HepG2 (cell line): ENCODE results near the gene FDXACB1. TPM values are rescaled to one million over a fixed set of nuclear protein-coding genes. Genes with fewer than 3 reads are reported as not detected.

ENCODE experiments used
- ETV5 ChIP-seq: IDR thresholded peaks from 2 replicates; pipeline ENCODE4 v1.6.1; 2018; ENCODE audit warnings: missing biosample characterization, missing genetic modification reagents, inconsistent platforms, borderline replicate concordance
- KDM2A ChIP-seq: sonication (generic); formaldehyde crosslinking; IDR thresholded peaks from 2 replicates; pipeline ENCODE4 v1.4.0; 2020; ENCODE audit warnings: low read depth, missing genetic modification reagents, borderline replicate concordance
- MTA3 ChIP-seq: sonication (generic); formaldehyde crosslinking; IDR thresholded peaks from 2 replicates; pipeline ENCODE4 v1.4.0; 2020; ENCODE audit warnings: missing genetic modification reagents
- PAF1 ChIP-seq: IDR thresholded peaks from 2 replicates; pipeline ENCODE4 v1.6.1; 2016; ENCODE audit warnings: missing genetic modification reagents, missing compliant biosample characterization
- TCF7 ChIP-seq: sonication (generic); IDR thresholded peaks from 2 replicates; pipeline ENCODE4 v1.6.1; 2016; ENCODE audit warnings: antibody characterized with exemption, low read depth
- XRCC5 ChIP-seq: fragments of 200-400 bp; formaldehyde crosslinking; optimal IDR thresholded peaks from 2 replicates; pipeline ENCODE3; 2017; ENCODE audit warnings: mild to moderate bottlenecking, low read length
- ZNF598 ChIP-seq: sonication (generic); formaldehyde crosslinking; IDR thresholded peaks from 2 replicates; pipeline ENCODE4 v1.5.1; 2020; ENCODE audit warnings: mild to moderate bottlenecking, missing genetic modification reagents, borderline replicate concordance
- polyA plus RNA-seq, 8 experiments: library from polyadenylated mRNA; depleted of rRNA in 3 of 8; stranded (reverse) in 7 of 8; unstranded in 1 of 8; fragments of >200 nt; fragmentation: Illumina TruSeq in 4 of 8; extraction: Trizol in 4 of 8; gene quantifications; 2 replicates each; pipeline versions ENCODE4 v1.2.1 to v1.2.3, GENCODE V29; 2011 to 2016; ENCODE audit warnings: low read depth in 4 of 8, missing spikeins in 1 of 8, mixed read lengths in 1 of 8; ENCODE audit not compliant: insufficient read depth in 1 of 8
- total RNA-seq, 5 experiments: library from RNA; depleted of rRNA; stranded (reverse); fragments of >200 nt; fragmentation: Illumina TruSeq; extraction: Trizol; gene quantifications; 2 replicates each; pipeline ENCODE4 v1.2.3, GENCODE V29; 2016; ENCODE audit warnings: low read depth in 1 of 5
- TF ChIP-seq, protein P1 (sequence below): sonication (generic); formaldehyde crosslinking; IDR thresholded peaks from 2 replicates; pipeline ENCODE4 v1.4.0; 2020; ENCODE audit warnings: missing genetic modification reagents
- TF ChIP-seq, protein P2 (sequence below): sonication (generic); formaldehyde crosslinking; IDR thresholded peaks from 2 replicates; pipeline ENCODE4 v1.5.0; 2020; ENCODE audit warnings: missing genetic modification reagents
- TF ChIP-seq, protein P3 (sequence below): sonication (generic); formaldehyde crosslinking; IDR thresholded peaks from 2 replicates; pipeline ENCODE4 v1.4.0; 2020; ENCODE audit warnings: missing genetic modification reagents
- TF ChIP-seq, protein P4 (sequence below): sonication (generic); formaldehyde crosslinking; IDR thresholded peaks from 2 replicates; pipeline ENCODE4 v1.5.0; 2020; ENCODE audit warnings: missing genetic modification reagents
- TF ChIP-seq, protein P5 (sequence below): sonication (generic); formaldehyde crosslinking; IDR thresholded peaks from 2 replicates; pipeline ENCODE4 v1.8.0; 2022; ENCODE audit warnings: low read depth, missing genetic modification reagents
- TF ChIP-seq, protein P6 (sequence below): IDR thresholded peaks from 2 replicates; pipeline ENCODE4 v1.6.1; 2018; ENCODE audit warnings: missing genetic modification reagents

FDXACB1 gene
- total and polyA plus RNA-seq, 2 of the 13 experiments (the other 11 are each of a cell fraction or from before 2014, with no cell fraction given): 1.1 to 3.4 TPM

DNA sequence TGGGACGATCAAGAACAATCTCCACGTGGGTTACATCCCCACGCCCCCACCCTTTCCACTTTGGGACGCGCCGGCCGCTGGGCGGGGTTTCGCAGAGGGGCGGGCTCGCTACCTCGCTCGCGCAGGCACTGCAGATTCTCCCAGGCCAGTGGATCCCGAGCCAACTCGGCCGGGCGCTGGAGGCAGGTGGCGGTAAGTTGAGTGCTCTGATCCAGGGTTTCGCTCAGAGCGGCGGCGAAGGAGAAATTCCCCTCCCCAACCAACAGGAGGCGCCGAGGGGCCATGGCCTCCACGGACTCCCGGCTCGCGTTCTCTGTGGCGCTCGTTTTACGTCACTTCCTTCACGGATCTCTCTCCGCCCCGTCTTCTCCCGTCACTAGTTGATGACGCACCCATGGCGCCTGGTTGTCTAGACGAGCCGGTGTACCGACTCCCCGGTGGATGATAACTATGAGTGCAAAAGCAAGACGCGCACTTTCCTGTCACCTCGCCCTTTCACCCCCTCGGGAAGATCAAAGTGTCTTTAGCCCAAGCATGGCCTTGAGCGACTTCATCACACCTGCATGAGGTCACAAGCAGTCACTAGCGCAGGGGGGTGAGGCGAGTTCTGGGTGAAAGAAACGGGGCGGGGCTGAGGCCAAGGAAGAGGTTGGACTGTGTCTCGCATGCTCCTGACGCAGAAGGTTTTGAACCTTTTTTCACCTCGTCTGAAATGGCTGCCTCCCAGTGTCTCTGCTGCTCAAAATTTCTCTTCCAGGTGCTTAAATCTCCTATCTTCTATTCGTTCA is at the start of gene FDXACB1, which contains the start of gene CFAP68 (continued):
- TF ChIP-seq TCF7 (peak; percentile 77), XRCC5 (peak; percentile 95), PAF1 (CRISPR knock-in tag) (no peak), ETV5 (CRISPR knock-in tag) (peak; percentile 49; the same call in 1 of the 2 replicates), KDM2A (CRISPR knock-in tag) (peak; percentile 88), ZNF598 (peak; percentile 64; the same call in 1 of the 2 replicates), MTA3 (no peak)
- TF ChIP-seq, protein P1, sequence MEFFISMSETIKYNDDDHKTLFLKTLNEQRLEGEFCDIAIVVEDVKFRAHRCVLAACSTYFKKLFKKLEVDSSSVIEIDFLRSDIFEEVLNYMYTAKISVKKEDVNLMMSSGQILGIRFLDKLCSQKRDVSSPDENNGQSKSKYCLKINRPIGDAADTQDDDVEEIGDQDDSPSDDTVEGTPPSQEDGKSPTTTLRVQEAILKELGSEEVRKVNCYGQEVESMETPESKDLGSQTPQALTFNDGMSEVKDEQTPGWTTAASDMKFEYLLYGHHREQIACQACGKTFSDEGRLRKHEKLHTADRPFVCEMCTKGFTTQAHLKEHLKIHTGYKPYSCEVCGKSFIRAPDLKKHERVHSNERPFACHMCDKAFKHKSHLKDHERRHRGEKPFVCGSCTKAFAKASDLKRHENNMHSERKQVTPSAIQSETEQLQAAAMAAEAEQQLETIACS (CRISPR knock-in tag): 0 out of 2 replicates have a peak, but pooled peaks have one; percentile 29
- TF ChIP-seq, protein P2, sequence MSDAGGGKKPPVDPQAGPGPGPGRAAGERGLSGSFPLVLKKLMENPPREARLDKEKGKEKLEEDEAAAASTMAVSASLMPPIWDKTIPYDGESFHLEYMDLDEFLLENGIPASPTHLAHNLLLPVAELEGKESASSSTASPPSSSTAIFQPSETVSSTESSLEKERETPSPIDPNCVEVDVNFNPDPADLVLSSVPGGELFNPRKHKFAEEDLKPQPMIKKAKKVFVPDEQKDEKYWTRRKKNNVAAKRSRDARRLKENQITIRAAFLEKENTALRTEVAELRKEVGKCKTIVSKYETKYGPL (CRISPR knock-in tag): no peak
- TF ChIP-seq, protein P3, sequence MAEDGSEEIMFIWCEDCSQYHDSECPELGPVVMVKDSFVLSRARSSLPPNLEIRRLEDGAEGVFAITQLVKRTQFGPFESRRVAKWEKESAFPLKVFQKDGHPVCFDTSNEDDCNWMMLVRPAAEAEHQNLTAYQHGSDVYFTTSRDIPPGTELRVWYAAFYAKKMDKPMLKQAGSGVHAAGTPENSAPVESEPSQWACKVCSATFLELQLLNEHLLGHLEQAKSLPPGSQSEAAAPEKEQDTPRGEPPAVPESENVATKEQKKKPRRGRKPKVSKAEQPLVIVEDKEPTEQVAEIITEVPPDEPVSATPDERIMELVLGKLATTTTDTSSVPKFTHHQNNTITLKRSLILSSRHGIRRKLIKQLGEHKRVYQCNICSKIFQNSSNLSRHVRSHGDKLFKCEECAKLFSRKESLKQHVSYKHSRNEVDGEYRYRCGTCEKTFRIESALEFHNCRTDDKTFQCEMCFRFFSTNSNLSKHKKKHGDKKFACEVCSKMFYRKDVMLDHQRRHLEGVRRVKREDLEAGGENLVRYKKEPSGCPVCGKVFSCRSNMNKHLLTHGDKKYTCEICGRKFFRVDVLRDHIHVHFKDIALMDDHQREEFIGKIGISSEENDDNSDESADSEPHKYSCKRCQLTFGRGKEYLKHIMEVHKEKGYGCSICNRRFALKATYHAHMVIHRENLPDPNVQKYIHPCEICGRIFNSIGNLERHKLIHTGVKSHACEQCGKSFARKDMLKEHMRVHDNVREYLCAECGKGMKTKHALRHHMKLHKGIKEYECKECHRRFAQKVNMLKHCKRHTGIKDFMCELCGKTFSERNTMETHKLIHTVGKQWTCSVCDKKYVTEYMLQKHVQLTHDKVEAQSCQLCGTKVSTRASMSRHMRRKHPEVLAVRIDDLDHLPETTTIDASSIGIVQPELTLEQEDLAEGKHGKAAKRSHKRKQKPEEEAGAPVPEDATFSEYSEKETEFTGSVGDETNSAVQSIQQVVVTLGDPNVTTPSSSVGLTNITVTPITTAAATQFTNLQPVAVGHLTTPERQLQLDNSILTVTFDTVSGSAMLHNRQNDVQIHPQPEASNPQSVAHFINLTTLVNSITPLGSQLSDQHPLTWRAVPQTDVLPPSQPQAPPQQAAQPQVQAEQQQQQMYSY (CRISPR knock-in tag): peak; percentile 68
- TF ChIP-seq, protein P4, sequence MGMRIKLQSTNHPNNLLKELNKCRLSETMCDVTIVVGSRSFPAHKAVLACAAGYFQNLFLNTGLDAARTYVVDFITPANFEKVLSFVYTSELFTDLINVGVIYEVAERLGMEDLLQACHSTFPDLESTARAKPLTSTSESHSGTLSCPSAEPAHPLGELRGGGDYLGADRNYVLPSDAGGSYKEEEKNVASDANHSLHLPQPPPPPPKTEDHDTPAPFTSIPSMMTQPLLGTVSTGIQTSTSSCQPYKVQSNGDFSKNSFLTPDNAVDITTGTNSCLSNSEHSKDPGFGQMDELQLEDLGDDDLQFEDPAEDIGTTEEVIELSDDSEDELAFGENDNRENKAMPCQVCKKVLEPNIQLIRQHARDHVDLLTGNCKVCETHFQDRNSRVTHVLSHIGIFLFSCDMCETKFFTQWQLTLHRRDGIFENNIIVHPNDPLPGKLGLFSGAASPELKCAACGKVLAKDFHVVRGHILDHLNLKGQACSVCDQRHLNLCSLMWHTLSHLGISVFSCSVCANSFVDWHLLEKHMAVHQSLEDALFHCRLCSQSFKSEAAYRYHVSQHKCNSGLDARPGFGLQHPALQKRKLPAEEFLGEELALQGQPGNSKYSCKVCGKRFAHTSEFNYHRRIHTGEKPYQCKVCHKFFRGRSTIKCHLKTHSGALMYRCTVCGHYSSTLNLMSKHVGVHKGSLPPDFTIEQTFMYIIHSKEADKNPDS (CRISPR knock-in tag): no peak
- TF ChIP-seq, protein P5, sequence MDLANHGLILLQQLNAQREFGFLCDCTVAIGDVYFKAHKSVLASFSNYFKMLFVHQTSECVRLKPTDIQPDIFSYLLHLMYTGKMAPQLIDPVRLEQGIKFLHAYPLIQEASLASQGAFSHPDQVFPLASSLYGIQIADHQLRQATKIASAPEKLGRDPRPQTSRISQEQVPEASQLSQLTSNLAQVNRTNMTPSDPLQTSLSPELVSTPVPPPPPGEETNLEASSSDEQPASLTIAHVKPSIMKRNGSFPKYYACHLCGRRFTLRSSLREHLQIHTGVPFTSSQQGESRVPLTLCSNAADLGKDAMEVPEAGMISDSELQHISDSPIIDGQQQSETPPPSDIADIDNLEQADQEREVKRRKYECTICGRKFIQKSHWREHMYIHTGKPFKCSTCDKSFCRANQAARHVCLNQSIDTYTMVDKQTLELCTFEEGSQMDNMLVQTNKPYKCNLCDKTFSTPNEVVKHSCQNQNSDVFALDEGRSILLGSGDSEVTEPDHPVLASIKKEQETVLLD: peak; percentile 73
- TF ChIP-seq, protein P6, sequence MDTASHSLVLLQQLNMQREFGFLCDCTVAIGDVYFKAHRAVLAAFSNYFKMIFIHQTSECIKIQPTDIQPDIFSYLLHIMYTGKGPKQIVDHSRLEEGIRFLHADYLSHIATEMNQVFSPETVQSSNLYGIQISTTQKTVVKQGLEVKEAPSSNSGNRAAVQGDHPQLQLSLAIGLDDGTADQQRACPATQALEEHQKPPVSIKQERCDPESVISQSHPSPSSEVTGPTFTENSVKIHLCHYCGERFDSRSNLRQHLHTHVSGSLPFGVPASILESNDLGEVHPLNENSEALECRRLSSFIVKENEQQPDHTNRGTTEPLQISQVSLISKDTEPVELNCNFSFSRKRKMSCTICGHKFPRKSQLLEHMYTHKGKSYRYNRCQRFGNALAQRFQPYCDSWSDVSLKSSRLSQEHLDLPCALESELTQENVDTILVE (CRISPR knock-in tag): peak; percentile 97
